Measurements from ENCODE around the gene PHACTR3.

PHACTR3 gene

GRCh38 chr20:59646487-59646886 is 42.1 kb downstream of the PHACTR3 start:
- DNase-seq (ENCODE audit: low read depth in 2 of 2) = no peak

- no peak for DNase-seq (ENCODE audit: low read depth in 2 of 2)
Measured at GRCh38 chr20:59647271-59647670, 42.9 kb downstream of the PHACTR3 start.

- no peak for DNase-seq (ENCODE audit: low read depth in 2 of 2)
Measured at GRCh38 chr20:59648466-59649070, 44.2 kb downstream of the PHACTR3 start.

- DNase-seq (ENCODE audit: low read depth in 2 of 2) = no peak
Measured at GRCh38 chr20:59650418-59650817, 46.1 kb downstream of the PHACTR3 start.

- no peak for DNase-seq (ENCODE audit: low read depth in 2 of 2)
Measured at GRCh38 chr20:59652381-59652780, 48.0 kb downstream of the PHACTR3 start.

- no peak for DNase-seq (ENCODE audit: low read depth in 2 of 2)
Measured at GRCh38 chr20:59656417-59656816, 52.1 kb downstream of the PHACTR3 start.

- DNase-seq (ENCODE audit: low read depth in 2 of 2) = no peak
Measured at GRCh38 chr20:59657459-59658046, 53.2 kb downstream of the PHACTR3 start.

- DNase-seq (ENCODE audit: low read depth in 2 of 2) = no peak
Measured at GRCh38 chr20:59660471-59660870, 56.1 kb downstream of the PHACTR3 start.

GRCh38 chr20:59661153-59661552 is 56.8 kb downstream of the PHACTR3 start:
- no peak for DNase-seq (ENCODE audit: low read depth in 2 of 2)

- no peak for DNase-seq (ENCODE audit: low read depth in 2 of 2)
Measured at GRCh38 chr20:59661621-59662020, 57.3 kb downstream of the PHACTR3 start.

GRCh38 chr20:59662161-59662560 is 57.8 kb downstream of the PHACTR3 start:
- DNase-seq (ENCODE audit: low read depth in 2 of 2) = no peak

GRCh38 chr20:59662856-59663512 is 58.6 kb downstream of the PHACTR3 start:
- no peak for DNase-seq (ENCODE audit: low read depth in 2 of 2)

- DNase-seq (ENCODE audit: low read depth in 2 of 2) = no peak
Measured at GRCh38 chr20:59663513-59664060, 59.2 kb downstream of the PHACTR3 start.

GRCh38 chr20:59664421-59664941 is 60.1 kb downstream of the PHACTR3 start:
- no peak for DNase-seq (ENCODE audit: low read depth in 2 of 2)

GRCh38 chr20:59665656-59666555 is 61.6 kb downstream of the PHACTR3 start:
- no peak for DNase-seq (ENCODE audit: low read depth in 2 of 2)

GRCh38 chr20:59666586-59666985 is 62.2 kb downstream of the PHACTR3 start:
- no peak for DNase-seq (ENCODE audit: low read depth in 2 of 2)

- DNase-seq (ENCODE audit: low read depth in 2 of 2) = no peak
Measured at GRCh38 chr20:59667131-59667530, 62.8 kb downstream of the PHACTR3 start.

GRCh38 chr20:59667981-59668515 is 63.7 kb downstream of the PHACTR3 start:
- no peak for DNase-seq (ENCODE audit: low read depth in 2 of 2)

GRCh38 chr20:59668926-59669850 is 64.8 kb downstream of the PHACTR3 start:
- DNase-seq (ENCODE audit: low read depth in 2 of 2) = no peak

GRCh38 chr20:59670786-59671492 is 66.6 kb downstream of the PHACTR3 start:
- DNase-seq (ENCODE audit: low read depth in 2 of 2) = no peak

Data from stimulated activated CD4-positive, alpha-beta T cell treated with anti-CD3 and anti-CD28 coated beads, Interleukin-12 subunit alpha, Interleukin-12 subunit beta, amount 100 ng/mL, for 24 hours (primary cell).